Measurements from ENCODE around the gene DNAJC17. TPM values are rescaled to one million over a fixed set of nuclear protein-coding genes. Genes with fewer than 3 reads are reported as not detected.

The DNAJC17 gene
- total and polyA plus RNA-seq, 2 of the 13 experiments (the other 11 are each of a cell fraction or from before 2014, with no cell fraction given) = 22.2 to 26.5 TPM

DNA sequence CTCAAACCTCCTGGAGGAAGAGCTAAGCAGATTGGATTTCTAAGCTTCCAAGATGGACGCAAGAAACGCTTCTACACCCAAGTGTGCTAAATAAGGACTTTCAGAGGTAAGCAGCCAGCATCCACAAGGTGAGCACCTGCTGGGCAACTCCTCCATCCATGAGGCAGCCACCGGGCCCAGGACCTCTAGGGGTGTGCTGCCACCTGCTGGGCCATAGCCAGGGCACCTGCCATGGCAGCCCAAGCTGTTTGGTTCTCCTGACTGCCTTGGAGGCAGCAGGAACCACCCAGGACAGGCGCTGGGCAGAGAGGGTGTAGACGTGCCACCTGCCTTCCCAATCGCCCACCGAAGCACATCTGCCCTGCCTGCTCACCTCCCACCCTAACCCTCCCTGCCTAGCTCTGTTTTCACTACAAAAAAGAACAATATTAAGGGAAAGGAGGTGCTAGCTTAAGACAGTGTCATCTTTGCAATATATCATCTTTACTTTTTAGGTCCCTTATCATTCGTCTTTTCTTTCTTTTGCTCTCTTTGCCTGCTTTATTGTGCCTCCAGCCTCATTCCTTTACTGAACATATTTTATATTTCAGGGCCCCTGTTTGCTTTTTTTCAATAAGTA is 24.6 kb downstream of the DNAJC17 start (continued):
- TF ChIP-seq, protein P1, sequence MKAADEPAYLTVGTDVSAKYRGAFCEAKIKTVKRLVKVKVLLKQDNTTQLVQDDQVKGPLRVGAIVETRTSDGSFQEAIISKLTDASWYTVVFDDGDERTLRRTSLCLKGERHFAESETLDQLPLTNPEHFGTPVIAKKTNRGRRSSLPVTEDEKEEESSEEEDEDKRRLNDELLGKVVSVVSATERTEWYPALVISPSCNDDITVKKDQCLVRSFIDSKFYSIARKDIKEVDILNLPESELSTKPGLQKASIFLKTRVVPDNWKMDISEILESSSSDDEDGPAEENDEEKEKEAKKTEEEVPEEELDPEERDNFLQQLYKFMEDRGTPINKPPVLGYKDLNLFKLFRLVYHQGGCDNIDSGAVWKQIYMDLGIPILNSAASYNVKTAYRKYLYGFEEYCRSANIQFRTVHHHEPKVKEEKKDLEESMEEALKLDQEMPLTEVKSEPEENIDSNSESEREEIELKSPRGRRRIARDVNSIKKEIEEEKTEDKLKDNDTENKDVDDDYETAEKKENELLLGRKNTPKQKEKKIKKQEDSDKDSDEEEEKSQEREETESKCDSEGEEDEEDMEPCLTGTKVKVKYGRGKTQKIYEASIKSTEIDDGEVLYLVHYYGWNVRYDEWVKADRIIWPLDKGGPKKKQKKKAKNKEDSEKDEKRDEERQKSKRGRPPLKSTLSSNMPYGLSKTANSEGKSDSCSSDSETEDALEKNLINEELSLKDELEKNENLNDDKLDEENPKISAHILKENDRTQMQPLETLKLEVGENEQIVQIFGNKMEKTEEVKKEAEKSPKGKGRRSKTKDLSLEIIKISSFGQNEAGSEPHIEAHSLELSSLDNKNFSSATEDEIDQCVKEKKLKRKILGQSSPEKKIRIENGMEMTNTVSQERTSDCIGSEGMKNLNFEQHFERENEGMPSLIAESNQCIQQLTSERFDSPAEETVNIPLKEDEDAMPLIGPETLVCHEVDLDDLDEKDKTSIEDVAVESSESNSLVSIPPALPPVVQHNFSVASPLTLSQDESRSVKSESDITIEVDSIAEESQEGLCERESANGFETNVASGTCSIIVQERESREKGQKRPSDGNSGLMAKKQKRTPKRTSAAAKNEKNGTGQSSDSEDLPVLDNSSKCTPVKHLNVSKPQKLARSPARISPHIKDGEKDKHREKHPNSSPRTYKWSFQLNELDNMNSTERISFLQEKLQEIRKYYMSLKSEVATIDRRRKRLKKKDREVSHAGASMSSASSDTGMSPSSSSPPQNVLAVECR (CRISPR knock-in tag; IDR thresholded peaks at IDR 0.05; ENCODE audit: borderline replicate concordance) = peak; percentile 32; the same call in 1 of the 2 replicates
- TF ChIP-seq ZNF205 (CRISPR knock-in tag; IDR thresholded peaks at IDR 0.05) (0 out of 2 replicates have a peak, but pooled peaks have one; percentile 43), SRSF1 (optimal IDR thresholded peaks at IDR 0.05; ENCODE audit: low read depth, low read length) (no peak), ATF1 (CRISPR knock-in tag; IDR thresholded peaks at IDR 0.05) (no peak), ELF1 (CRISPR knock-in tag; IDR thresholded peaks at IDR 0.05) (0 out of 2 replicates have a peak, but pooled peaks have one; percentile 17), ZIK1 (CRISPR knock-in tag; IDR thresholded peaks at IDR 0.05; ENCODE audit: borderline replicate concordance, low read depth) (no peak), ZNF775 (CRISPR knock-in tag; IDR thresholded peaks at IDR 0.05; ENCODE audit: borderline replicate concordance) (no peak), ZBTB7B (CRISPR knock-in tag; IDR thresholded peaks at IDR 0.05) (no peak), ZNF484 (CRISPR knock-in tag; IDR thresholded peaks at IDR 0.05; ENCODE audit: borderline replicate concordance, low read depth) (no peak), AGO2 (optimal IDR thresholded peaks at IDR 0.05; ENCODE audit: low read depth, low read length) (no peak), ZSCAN9 (CRISPR knock-in tag; IDR thresholded peaks at IDR 0.05; ENCODE audit: borderline replicate concordance) (0 out of 2 replicates have a peak, but pooled peaks have one; percentile 43), MATR3 (CRISPR knock-in tag; IDR thresholded peaks at IDR 0.05) (no peak), ZFP36 (IDR thresholded peaks at IDR 0.05; ENCODE audit: borderline replicate concordance, low read depth, low read length, partially characterized antibody) (no peak), TCF7L2 (IDR thresholded peaks at IDR 0.05; ENCODE audit: low read depth, low read length) (no peak), PHF8 (CRISPR knock-in tag; IDR thresholded peaks at IDR 0.05) (peak; percentile 44; the same call in 1 of the 2 replicates), SMC3 (IDR thresholded peaks at IDR 0.05; ENCODE audit: low read length) (peak; percentile 81), SNAPC2 (CRISPR knock-in tag; IDR thresholded peaks at IDR 0.05) (no peak), SNAI1 (CRISPR knock-in tag; IDR thresholded peaks at IDR 0.05; ENCODE audit: borderline replicate concordance) (no peak), KMT2A (CRISPR knock-in tag; IDR thresholded peaks at IDR 0.05) (0 out of 2 replicates have a peak, but pooled peaks have one; percentile 57), NFKB2 (CRISPR knock-in tag; IDR thresholded peaks at IDR 0.05; ENCODE audit: borderline replicate concordance) (peak; percentile 32; the same call in 1 of the 2 replicates), MXD4 (CRISPR knock-in tag; IDR thresholded peaks at IDR 0.05) (0 out of 2 replicates have a peak, but pooled peaks have one; percentile 33), GATAD1 (CRISPR knock-in tag; IDR thresholded peaks at IDR 0.05) (peak; percentile 61; the same call in 1 of the 2 replicates)
- TF ChIP-seq, protein P2, sequence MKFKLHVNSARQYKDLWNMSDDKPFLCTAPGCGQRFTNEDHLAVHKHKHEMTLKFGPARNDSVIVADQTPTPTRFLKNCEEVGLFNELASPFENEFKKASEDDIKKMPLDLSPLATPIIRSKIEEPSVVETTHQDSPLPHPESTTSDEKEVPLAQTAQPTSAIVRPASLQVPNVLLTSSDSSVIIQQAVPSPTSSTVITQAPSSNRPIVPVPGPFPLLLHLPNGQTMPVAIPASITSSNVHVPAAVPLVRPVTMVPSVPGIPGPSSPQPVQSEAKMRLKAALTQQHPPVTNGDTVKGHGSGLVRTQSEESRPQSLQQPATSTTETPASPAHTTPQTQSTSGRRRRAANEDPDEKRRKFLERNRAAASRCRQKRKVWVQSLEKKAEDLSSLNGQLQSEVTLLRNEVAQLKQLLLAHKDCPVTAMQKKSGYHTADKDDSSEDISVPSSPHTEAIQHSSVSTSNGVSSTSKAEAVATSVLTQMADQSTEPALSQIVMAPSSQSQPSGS (CRISPR knock-in tag; IDR thresholded peaks at IDR 0.05) = peak; percentile 63; the same call in 1 of the 2 replicates
- TF ChIP-seq, protein P3, sequence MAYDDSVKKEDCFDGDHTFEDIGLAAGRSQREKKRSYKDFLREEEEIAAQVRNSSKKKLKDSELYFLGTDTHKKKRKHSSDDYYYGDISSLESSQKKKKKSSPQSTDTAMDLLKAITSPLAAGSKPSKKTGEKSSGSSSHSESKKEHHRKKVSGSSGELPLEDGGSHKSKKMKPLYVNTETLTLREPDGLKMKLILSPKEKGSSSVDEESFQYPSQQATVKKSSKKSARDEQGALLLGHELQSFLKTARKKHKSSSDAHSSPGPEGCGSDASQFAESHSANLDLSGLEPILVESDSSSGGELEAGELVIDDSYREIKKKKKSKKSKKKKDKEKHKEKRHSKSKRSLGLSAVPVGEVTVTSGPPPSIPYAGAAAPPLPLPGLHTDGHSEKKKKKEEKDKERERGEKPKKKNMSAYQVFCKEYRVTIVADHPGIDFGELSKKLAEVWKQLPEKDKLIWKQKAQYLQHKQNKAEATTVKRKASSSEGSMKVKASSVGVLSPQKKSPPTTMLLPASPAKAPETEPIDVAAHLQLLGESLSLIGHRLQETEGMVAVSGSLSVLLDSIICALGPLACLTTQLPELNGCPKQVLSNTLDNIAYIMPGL (CRISPR knock-in tag; IDR thresholded peaks at IDR 0.05; ENCODE audit: borderline replicate concordance in 1 of 2, low read depth in 1 of 2) = peak; percentile 52 to 65; a peak in 1 of 4 replicates

All from HepG2 (cell line).